Transverse colon (tissue), 4 donors: Measurements from ENCODE around the gene VWDE.

ENCODE experiments used
- CTCF ChIP-seq, 5 experiments: fragments of 200-600 bp in 3 of 5; fragments of 450-650 bp in 2 of 5; sonication (generic) in 3 of 5; IDR thresholded peaks; 1 replicate in 2 of 5; 2 replicates in 3 of 5; pipeline ENCODE4 v1.5.1; 2016 to 2017; ENCODE audit warnings: antibody characterized with exemption in 5 of 5, inconsistent platforms in 3 of 5, mild to moderate bottlenecking in 2 of 5, moderate library complexity in 1 of 5
- POLR2A ChIP-seq: fragments of 450-650 bp; IDR thresholded peaks from one replicate; pipeline ENCODE4 v1.6.1; 2016; ENCODE audit warnings: antibody characterized with exemption, mild to moderate bottlenecking, moderate library complexity
- POLR2AphosphoS5 ChIP-seq, 3 donors: sonication (generic); formaldehyde crosslinking; IDR thresholded peaks; one replicate each; pipeline ENCODE4 v1.6.1; 2016; ENCODE audit warnings: antibody characterized with exemption in 3 of 3

GRCh38 chr7:12296051-12296570 lies 107.6 kb downstream of the VWDE start:
- TF ChIP-seq CTCF (IDR thresholded peaks at IDR 0.05) (no peak), POLR2AphosphoS5 (IDR thresholded peaks at IDR 0.05) (no peak), POLR2A (no peak)
